HTR-8/SVneo (cell line): ENCODE results near the gene DYSF.
"Not testable (repeated sequence)": the region's sequence is repeated elsewhere in the genome, so short reads cannot be mapped to it uniquely, and the experiment has no call there.

Experiments
- DNase-seq: peaks from one replicate; pipeline ENCODE4 v3.0.0; 2011; ENCODE audit warnings: low spot score, mixed read lengths; ENCODE audit not compliant: insufficient read length
- FAIRE-seq: peaks from 2 replicates; lab custom pipeline; 2011; peaks lifted over from hg19 to GRCh38; lab: Jason Lieb, UNC

Gene DYSF

GRCh38 chr2:71469403-71470398, 16.3 kb downstream of the DYSF start:
- DNase-seq, result no peak
- no peak for FAIRE-seq

DNA sequence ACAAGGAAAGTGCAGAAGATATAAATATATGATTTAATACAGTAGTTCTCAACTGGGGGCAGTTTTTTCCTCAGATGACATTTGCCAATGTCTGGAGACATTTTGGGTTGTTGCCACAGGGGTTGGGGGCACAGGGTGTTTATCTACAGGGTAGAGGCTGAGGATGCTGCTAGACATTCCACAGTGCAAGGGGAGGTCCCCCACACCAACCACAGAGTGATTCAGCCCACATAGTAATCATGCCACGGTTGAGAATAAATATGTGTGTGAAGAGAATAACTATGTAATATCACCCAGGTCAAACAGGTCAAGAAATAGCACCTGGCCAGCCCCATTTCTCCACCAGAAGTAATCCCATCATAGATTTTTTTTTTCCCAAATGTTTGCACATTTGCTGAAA, 17.9 kb downstream of the DYSF start:
- FAIRE-seq, result peak; percentile 89
- DNase-seq, result peak; percentile 78

- DNase-seq (no peak), FAIRE-seq (no peak)
Observed at GRCh38 chr2:71472019-71472418, 18.7 kb downstream of the DYSF start.

GRCh38 chr2:71473346-71474031, 20.1 kb downstream of the DYSF start:
- peak; percentile 20 for FAIRE-seq
- no peak for DNase-seq

DNA sequence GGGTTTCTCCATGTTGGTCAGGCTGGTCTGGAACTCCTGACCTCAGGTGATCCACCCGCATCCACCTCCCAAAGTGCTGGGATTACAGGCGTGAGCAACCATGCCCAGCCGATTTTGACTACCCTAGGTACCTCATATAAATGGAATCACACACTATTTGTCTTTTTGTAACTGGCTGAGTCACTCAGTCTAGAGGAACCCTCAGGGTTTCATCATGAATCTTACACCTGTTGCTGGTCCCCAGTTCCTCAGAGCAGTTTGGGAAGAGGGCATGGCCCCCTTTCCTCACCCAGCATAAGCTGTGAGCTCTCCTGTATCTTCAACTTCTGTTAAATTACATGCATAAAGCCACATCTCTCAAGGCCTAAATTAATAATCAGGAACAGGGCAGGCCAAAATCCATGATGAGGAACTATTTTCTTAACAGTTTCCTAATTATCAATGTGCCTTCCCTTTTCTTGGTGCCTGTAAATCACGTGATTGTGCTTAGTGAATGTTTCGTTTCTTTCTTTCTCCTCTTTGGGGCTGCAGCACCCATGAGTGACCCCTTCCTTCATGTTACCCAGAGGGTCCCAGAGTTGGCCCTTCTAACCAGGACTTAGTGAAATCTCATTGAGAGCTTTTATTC, 20.9 kb downstream of the DYSF start:
- DNase-seq (no peak), FAIRE-seq (no peak)

DNA sequence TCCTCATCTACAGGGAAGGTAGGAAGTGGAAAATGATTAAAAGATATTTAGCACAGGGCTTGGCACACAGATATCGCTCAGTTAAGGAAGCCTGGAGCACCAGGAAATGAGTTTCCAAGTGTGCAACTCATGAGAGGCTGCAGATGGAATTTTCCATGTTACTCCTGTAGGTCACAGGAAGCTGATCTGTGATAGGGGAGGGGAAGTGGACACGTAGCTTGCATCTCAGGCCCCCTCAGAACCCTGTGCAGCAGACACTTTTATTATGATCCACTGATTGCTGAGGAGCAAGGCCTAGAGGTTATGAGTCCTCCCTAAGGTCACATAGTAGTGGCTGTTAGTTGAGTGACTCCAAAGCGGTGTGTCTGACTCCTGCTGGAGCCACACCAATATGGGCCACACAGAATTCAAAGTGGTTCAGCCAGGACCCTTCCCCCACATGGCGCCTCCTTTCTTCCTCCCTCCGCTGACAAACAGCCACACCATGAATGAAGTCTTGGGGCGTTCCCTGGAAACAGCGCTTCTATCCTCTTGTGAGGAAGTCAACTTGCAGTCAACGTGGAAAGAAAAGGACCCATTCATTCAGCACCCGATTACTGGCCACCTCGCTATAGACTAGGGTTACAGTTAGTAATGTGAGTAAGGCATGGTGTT, 21.5 kb downstream of the DYSF start:
- FAIRE-seq (no peak), DNase-seq (no peak)

DNA sequence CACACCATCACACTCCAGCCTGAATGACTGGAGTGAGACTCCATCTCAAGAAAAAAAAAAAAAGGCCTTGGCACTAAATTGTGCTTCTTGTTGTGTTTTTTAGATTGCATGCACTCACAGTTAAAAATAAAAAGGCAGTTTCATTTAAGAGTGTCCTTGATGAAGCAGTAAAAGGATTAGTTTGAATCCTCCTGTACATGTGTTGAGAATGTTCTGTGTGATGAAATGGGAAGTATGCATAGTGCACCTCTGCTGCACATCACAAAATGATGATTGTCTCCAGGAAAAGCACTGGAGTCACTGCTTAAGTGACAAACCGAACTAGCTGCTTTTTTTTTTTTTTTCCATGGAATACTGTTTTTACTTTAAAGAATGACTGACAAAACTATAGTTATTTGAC, 23.1 kb downstream of the DYSF start:
- FAIRE-seq (no peak), DNase-seq (no peak)

DNA sequence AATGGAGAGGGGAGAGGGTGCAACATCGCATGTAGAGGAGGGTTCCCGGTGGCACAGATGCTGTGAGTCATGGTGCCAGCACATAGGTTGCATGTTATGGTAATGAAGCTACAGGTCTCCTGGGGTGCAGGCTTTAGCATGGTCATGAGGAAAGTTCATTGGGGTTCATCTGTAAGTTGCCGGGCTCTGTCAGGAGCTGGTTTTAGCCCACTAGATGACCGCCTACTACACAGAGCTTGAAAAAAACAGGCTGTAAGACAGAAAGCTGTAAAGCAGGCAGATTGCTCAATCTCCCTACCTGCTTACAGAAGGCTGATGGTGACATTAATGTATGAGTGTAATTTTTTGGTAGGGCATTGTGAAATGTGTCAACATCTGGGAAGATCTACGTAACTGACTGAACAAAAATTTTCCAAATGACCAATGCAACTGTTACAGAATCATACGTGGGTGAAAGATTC, 23.9 kb downstream of the DYSF start:
- FAIRE-seq, result peak; percentile 20
- no peak for DNase-seq

DNA sequence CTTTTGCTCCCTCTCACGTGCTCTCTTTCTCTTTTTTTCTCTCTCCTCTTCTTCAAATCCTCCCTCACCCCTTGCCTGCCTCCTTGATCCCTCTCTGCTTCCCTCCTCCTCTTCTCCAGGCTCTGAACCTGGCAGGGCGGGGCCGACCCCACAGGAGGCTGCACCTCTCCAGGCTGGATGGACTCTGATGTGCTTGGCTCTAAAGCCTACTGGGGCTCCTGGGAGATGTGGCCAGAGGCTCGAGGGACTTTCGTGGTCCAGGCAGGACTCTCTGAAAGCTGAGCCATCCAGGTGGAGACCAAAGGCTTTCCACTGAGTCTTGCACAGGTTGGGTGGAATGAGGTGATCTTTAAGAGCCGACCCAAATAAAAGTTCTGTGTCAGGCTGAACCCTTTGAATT, 25.4 kb downstream of the DYSF start:
- FAIRE-seq, result no peak
- DNase-seq, result no peak

GRCh38 chr2:71479261-71479660, 25.9 kb downstream of the DYSF start:
- FAIRE-seq, result no peak
- no peak for DNase-seq

DNA sequence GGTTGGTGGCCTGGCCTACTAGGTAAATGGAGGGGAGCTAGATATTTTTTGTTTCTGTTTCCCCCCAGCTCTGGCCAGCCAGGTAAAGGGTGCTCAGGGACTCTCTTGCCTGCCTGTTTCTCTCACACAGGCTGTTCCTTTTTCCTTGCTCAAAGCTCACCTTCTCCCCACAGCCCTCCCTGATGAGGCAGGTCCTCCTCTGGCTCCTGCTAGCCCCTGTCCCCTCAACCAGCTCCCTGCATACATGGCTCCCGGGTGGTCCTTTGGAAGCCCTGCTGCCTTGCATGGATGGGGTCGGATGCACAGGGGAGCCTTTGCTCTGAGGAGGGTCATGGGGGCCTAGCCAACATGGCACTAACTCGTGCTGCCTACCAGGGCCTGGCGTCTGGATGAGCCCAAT, 27.8 kb downstream of the DYSF start:
- DNase-seq (no peak), FAIRE-seq (no peak)

DNA sequence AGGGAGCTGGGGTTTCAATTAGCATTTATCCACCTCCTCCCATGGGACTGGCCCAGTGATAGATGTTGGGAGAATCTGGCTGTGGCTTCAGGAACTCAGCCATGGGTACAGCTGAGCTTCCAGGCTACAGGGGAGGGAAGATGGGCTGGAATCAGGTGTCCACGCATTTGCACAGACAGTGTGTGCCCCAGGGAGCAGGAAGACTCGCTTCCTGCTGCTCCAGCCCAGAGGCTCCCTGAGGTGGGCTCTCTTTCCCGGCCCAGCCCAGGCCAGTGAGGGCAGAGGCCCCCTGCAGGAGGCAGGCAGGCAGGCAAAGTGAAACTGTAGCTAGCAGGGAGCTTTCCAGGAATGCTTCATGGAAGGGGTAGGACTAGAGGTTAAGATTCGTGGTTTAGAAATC, 28.7 kb downstream of the DYSF start:
- DNase-seq (no peak), FAIRE-seq (peak; percentile 33)

DNA sequence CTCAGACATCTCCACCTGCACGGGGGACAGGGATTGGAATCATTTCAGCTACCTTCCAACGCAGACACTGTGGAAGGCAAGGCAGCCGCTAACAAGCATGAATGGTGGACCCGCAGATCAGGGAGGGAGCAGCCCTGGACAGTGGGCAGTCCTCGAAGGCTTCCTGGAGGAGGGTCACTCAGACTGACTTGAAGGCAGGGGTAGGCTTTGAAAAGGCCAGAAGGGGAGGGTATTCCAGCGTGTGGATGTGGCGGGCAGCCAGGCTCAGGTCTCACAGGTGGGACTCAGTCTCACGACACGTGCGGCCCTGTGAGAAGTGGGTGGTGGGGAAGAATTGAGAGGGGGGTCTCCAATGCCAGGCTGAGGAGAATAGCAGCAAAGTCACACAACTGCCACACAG, 29.9 kb downstream of the DYSF start:
- FAIRE-seq, result no peak
- no peak for DNase-seq

- FAIRE-seq (no peak), DNase-seq (no peak)
Observed at GRCh38 chr2:71484354-71484753, 31.0 kb downstream of the DYSF start.

DNA sequence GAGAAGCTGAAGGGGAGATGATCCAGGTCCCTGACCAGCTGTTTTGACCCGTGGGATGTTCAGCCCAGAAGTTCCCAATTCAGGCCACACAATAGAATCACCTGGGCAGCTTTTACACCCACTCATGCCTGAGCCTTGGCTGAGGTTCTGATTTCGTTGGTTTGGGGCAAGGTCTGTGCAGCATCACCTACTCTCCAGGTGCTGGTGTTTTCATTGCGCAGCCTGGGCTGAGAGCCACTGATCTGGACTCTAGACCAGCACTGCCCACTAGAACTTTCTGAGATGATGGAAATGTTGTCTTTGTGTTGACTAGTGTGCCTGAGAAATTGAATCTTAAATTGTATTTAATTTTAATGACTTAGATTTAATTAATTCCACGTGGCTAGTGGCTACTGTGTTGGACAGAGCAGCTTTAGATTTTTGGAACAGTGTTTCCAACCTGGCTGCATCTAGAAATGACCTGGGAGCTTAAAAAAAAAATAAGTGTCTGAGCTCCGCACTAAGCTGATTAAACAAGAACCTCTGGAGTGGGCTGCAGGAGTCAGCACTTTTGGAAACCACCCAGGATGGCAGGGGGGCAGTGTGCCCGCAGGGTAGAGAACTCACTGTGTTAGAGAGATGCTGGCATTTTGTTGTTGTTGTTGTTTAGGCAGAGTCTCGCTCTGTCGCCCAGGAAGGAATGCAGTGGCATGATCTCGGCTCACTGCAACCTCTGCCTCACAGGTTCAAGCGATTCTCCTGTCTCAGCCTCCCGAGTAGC, 33.7 kb downstream of the DYSF start:
- FAIRE-seq (peak; percentile 23), DNase-seq (no peak)

GRCh38 chr2:71491551-71491950, 38.2 kb downstream of the DYSF start:
- not testable (repeated sequence) for DNase-seq
- peak; percentile 4 for FAIRE-seq

GRCh38 chr2:71492112-71492511, 38.8 kb downstream of the DYSF start:
- DNase-seq (peak; percentile 34), FAIRE-seq (no peak)

DNA sequence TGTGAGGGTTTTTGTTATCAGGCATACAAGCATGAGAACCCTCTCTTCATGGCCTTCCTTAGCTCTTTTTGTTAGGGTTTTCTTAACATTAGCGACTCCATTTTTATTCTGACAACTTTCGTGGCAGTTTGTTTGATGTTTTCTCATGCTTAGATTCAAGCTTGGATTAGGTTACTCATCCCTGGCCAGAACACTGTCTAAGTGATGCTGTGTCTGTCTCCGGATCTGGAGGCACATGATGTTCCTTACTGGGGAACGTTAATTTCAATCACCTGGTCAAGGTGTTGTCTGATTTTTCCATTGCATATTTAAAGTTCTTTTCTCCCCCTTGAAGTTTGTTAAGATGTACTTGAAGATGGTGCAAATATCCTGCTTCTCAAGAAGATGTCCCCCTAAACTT, 40.7 kb downstream of the DYSF start:
- FAIRE-seq (no peak), DNase-seq (no peak)

- FAIRE-seq (no peak), DNase-seq (no peak)
Observed at GRCh38 chr2:71494523-71495155, 41.3 kb downstream of the DYSF start.
